Measurements from ENCODE around the gene ATAD3C.
"Not testable (repeated sequence)": the region's sequence is repeated elsewhere in the genome, so short reads cannot be mapped to it uniquely, and the experiment has no call there.

The ATAD3C gene

GRCh38 chr1:1508775-1509464 lies 59.4 kb downstream of the ATAD3C start:
- not testable (repeated sequence) for DNase-seq (ENCODE audit: low read depth in 2 of 2)

DNA sequence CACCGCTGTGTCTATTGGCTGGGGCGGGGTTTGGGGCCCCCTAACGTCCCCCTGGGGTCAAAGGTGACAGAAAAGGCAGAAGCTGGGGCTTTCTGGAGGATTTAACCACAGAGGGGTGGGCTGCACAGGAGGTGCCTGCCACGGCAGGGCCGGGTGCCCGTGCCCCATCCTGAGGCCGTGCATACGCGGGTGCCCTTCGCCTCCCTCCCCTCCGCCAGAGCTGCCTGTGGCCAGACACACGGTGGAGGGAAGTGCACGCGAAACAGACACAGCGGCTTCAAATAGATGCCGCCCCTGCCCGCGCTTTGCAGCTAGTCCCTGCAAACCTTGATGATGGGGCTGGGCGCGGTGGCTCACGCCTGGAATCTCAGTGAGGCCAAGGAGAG lies 60.0 kb downstream of the ATAD3C start:
- not testable (repeated sequence) for DNase-seq (ENCODE audit: low read depth in 2 of 2)

DNA sequence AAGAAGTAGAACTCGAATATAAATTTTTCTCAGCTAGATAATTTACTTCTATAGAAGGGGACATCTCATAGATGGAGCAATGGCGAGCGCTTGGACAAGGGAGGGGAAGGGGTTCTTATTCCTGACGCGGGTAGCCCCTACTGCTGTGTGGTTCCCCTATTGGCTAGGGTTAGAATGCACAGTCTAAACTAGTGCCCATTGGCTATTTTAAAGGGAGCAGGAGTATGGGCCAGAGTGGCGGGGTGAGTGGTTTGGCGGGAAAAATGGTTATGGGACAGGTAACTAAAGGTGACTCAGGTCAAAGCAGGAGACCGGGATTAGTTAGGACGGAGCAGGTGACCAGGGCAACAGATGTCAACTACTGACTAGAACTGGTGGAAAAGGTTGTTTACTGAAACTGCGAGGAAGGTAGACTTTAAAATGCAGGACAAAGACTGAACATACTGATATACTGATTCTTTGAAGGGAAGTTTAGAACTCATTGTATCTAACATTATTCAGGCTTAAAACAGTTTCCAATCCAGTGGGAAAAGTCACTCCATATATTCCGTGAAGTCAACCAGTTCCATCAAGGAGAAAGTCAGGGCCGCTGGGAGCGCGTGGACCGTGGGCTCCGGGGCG lies 61.5 kb downstream of the ATAD3C start:
- no peak for DNase-seq (ENCODE audit: low read depth in 2 of 2)

- DNase-seq (ENCODE audit: low read depth in 2 of 2) = peak; percentile 86 to 88
These were observed 62.2 kb downstream of the ATAD3C start, which contains the start of gene ATAD3A for GRCh38 chr1:1511533-1512285. Gene ATAD3A (plus strand): TSS chr1:1512162. CDS start chr1:1512269, 107 bp downstream.

GRCh38 chr1:1512425-1512824 lies 62.9 kb downstream of the ATAD3C start:
- DNase-seq (ENCODE audit: low read depth in 2 of 2) = not testable (repeated sequence)

DNA sequence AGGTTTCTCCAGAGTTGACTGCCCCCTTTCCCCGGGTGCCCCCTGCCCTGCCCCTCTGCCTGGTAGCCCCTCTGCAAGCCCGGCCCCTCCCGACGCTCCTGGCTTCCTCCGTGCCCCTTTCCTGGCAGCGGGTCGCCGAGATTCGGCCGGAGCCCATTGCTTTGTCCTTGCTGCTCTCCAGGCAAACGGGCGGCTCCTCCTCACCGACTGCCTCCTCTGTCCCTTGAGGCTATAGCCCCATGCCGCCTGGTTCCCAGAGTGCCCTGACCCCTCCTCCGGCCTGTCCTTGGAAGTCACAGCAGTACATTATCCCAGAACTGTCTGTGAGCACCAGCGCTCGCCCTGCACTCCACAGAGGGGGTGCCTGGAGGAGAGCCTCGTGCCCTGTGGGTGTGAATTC lies 64.2 kb downstream of the ATAD3C start:
- DNase-seq (ENCODE audit: low read depth in 2 of 2) = not testable (repeated sequence)

DNA sequence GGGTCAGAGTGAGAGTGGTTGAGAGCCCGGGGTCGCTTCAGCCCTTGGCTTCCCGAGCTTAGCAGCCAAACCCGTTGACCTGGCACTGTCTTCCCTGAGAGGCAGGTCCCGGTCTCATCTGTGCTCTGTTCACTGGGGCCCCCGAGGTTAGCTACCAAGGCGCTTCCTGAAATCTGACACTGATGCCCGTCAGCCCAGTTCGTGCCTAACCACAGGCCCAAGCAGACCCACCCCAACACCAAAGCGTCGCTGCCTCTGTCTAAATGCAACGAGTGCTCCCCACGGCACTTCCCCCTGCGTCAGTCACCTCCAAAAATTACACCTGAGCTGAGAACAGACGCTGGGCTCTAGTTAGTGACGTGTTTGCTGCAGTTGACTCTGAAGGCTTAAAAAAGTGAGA lies 64.9 kb downstream of the ATAD3C start:
- DNase-seq (ENCODE audit: low read depth in 2 of 2) = not testable (repeated sequence)

DNA sequence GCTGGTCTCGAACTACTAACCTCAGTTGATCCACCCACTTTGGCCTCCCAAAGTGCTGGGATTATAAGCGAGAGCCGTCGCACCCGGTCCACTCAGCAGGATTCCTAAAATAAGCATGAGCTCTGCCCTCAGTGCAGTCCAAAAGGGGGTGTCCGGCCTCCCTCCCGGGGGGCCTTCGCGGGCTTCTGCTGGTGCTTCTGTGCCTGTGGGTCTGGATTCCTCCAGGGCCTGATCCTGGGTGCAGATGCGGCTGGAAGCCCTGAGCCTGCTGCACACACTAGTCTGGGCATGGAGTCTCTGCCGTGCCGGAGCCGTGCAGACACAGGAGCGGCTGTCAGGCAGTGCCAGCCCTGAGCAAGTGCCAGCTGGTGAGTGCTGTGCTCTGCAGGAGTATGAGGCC lies 67.4 kb downstream of the ATAD3C start:
- DNase-seq (ENCODE audit: low read depth in 2 of 2) = not testable (repeated sequence)

DNA sequence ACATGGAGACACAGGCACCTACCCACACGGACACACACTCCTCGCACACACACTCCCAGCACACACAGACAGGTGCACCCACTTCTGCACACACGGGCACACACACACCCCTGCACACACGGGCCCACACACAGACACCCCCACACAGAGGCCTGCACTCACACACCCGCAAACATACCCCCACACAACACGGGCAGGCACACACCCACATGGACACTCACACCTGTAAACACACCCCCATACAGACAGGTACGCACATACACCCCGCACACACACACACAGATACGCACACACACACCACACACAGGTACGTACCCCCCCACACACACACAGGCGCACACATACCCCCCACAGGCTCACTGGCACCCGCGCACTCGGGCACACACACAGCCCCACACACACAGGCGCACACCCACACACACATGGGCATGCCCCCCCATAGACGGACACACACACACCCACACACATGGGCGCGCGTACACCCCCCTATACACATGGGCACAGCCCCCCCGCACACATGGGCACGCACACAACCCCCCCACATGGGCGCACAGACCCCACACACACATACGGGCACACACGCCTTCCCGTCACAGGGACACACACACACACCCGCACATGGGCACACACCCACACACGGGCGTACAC lies 68.6 kb downstream of the ATAD3C start:
- DNase-seq (ENCODE audit: low read depth in 2 of 2) = no peak

DNA sequence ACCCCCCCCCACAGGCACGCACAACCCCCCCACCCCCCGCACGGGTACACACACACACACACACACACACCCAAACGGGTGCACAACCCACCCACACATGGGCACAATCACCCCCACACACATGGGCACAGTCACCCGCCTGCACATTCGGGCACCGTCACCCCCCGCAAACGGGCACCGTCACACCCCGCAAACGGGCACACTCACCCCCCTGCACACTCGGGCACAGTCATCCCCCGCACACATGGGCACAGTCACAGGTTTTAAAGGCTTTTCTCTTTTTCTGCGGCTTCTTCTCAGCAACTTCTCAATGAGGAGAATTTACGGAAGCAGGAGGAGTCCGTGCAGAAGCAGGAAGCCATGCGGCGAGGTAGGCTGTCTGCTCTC lies 69.1 kb downstream of the ATAD3C start:
- DNase-seq (ENCODE audit: low read depth in 2 of 2) = not testable (repeated sequence)

Measured in stimulated activated CD8-positive, alpha-beta memory T cell treated with anti-CD3 and anti-CD28 coated beads, Interleukin-7, amount 100 ng/mL, for 1 hour (primary cell).